GM13977 (cell line): ENCODE results near the gene PCSK5.

ENCODE experiments used
- DNase-seq: peaks from one replicate; pipeline ENCODE4 v3.0.0; 2012; ENCODE audit warnings: low spot score
- in situ Hi-C: fragments of 300-500 bp; cut with MboI; formaldehyde crosslinking; loops from one replicate; pipeline ENCODE4 v1.12.0; 2022; ENCODE audit warnings: low sequenced_read_pairs, low pct_unique_long_range_greater_than_20kb, mixed read lengths, inconsistent platforms; ENCODE audit not compliant: unreplicated experiment
- TF ChIP-seq, protein P1 (sequence below): IDR thresholded peaks from 2 replicates; pipeline ENCODE4 v1.5.1; 2012; ENCODE audit warnings: mild to moderate bottlenecking, control low read depth; ENCODE audit not compliant: insufficient read depth; ENCODE audit errors: extremely low read depth, missing control alignments

Gene PCSK5

DNA sequence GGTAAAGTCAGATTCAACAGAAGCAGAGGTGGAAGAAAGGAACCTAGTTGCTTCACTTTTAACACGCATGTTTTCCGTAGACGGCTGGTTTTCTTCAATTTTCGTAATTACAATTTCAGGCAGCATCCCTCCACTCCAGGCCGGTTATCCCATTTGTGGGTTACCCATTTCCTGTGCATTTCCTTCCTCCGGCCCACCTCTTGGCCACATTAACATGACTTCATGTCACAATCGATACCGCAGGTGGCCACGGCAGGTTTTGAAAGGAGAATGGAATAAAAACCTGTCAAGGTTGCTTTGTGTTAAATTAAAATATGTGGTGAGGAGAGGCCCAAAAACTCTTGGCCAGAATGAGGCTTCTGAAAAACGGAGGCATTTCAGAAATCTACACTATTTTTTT is 130.2 kb downstream of the PCSK5 start:
- in situ Hi-C loops, result no loop called here
- TF ChIP-seq, protein P1, sequence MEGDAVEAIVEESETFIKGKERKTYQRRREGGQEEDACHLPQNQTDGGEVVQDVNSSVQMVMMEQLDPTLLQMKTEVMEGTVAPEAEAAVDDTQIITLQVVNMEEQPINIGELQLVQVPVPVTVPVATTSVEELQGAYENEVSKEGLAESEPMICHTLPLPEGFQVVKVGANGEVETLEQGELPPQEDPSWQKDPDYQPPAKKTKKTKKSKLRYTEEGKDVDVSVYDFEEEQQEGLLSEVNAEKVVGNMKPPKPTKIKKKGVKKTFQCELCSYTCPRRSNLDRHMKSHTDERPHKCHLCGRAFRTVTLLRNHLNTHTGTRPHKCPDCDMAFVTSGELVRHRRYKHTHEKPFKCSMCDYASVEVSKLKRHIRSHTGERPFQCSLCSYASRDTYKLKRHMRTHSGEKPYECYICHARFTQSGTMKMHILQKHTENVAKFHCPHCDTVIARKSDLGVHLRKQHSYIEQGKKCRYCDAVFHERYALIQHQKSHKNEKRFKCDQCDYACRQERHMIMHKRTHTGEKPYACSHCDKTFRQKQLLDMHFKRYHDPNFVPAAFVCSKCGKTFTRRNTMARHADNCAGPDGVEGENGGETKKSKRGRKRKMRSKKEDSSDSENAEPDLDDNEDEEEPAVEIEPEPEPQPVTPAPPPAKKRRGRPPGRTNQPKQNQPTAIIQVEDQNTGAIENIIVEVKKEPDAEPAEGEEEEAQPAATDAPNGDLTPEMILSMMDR, result no peak
- DNase-seq, result no peak

DNA sequence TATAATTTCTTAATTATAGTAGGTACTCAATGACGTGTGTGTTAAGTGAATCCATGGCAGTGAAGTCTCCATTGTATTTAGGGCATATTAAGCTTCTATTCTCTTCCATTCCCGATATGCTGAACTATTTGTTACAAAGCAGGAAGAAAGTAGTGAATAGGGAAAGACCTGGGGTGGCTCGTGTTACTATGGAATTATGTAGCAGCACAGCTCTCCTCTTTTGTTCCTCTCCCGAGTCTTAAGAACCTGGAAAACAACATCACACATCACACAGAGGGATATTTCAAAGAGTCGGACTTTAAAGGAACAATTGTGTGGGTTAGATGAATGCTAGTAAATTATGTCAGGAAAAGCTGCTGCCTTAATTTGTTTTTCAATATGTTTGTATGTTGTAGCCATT is 131.8 kb downstream of the PCSK5 start:
- TF ChIP-seq, protein P1, result no peak
- no peak for DNase-seq
- in situ Hi-C loops, result no loop called here

DNA sequence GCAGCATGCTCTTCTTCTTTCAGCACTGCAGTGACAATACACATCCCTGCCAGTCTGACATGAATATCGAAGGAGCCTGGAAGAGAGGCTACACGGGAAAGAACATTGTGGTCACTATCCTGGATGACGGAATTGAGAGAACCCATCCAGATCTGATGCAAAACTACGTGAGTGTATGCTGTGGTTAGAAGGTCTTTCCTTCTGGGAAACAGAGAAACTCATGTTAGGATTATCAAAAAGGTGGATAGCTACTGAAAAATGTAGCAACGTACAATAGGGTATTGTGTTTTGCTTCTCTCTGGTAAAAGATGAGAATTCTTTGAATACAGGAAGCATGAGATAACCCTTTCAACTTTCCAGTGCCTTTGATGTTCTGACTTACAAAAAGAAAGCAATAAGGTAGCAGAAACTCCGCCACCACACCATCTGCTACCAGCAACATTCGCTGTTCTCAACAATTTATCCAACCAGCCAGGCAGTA is 133.3 kb downstream of the PCSK5 start:
- no peak for DNase-seq
- TF ChIP-seq, protein P1, result no peak

DNA sequence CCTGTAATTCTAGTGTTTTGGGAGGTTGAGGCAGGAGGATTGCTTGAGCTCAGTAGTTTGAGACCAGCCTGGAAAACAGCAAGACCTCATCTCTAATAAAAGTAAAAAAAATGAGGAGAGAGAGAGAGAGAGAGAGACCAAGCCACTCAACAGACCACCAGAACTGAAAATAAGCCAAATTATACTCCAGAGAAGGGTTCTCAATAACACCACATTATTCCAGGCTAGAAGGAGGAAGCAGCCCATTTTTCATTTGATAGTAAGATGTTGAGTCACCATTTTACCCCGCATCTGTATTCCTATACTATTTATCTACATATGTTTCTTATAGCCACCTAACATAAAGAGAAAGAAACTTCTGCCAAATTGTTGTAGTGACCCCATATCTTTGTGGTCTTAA is 134.8 kb downstream of the PCSK5 start:
- TF ChIP-seq, protein P1, result no peak
- DNase-seq, result no peak
- in situ Hi-C loops, result no loop called here

More for the DNA sequence above, 133.3 kb downstream of the PCSK5 start:
- in situ Hi-C loops, result no loop called here

DNA sequence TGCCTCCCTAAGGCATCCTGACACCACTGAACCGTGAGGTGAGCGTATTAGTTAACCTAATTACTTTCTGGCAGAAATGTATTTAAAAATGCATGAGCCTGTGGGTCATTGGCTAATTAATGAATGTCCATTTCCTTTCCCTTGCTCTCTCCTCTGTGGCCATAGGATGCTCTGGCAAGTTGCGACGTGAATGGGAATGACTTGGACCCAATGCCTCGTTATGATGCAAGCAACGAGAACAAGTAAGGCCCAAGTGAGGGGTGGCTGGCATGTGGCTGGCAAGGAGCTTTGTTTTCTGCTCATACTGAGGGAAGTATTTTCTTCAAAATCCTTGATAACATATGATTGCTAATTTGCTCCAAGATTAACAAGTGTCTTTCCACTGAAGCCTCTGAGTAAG is 136.3 kb downstream of the PCSK5 start:
- in situ Hi-C loops, result no loop called here
- TF ChIP-seq, protein P1, result no peak
- DNase-seq, result no peak

DNA sequence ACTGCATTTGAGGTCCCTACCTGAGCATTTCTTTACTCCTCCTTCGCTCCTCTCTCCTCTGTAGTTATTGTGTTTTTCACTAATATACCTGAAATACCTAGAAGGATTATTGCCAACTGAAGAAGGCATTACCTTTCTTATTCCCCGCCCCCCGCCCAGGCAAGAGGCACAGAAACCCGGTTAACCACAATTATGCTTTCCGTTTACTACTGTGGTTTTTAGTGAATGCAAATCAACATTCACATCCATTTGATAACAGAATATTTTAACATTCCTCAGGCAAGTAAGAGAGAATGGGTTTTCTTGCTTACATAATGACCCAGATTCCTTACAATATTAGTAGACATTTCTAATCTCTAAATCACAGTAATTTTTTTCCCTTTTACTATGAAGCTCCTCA is 136.9 kb downstream of the PCSK5 start:
- TF ChIP-seq, protein P1, result no peak
- in situ Hi-C loops, result no loop called here
- no peak for DNase-seq

DNA sequence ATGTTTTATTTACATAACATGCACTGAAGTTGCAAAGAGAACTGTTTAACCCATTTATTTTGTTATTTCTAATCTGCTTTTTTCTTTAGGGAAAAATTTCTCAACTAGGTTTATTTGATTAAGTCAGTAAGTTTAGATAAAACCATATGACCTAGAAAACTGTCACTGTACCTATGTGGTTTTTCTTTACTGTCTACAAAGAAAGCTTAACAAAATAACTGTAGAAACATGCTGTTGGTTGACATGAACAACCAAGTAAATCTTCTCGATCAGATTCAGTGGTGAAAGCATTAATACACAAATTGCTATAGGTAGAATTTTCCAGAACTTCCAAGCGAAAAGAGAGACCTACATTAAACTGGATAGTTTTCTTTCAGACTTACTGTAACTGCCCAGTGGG is 137.4 kb downstream of the PCSK5 start:
- TF ChIP-seq, protein P1, result no peak
- DNase-seq, result no peak
- in situ Hi-C loops, result no loop called here
